Endometrial microvascular endothelial cells (primary cell): Measurements from ENCODE around the gene CCR6. TPM values are rescaled to one million over a fixed set of nuclear protein-coding genes. Genes with fewer than 3 reads are reported as not detected.

Source experiments
- total RNA-seq: library from RNA; depleted of rRNA; stranded (reverse); fragments of >200 nt; gene quantifications from one replicate; pipeline ENCODE4 v1.2.3, GENCODE V29; 2015; ENCODE audit errors: inconsistent ontology term

CCR6 gene
- total RNA-seq, 1 donor from 2014 or later, result not detected

Other genes with a start within 250 kb of the CCR6 start
- 34.8 TPM for gene RNASET2, start 166.5 kb upstream of the CCR6 start, total RNA-seq
- 18.1 TPM for gene CEP43, start 123.7 kb upstream of the CCR6 start, total RNA-seq
- not detected for gene GPR31, start 34.9 kb downstream of the CCR6 start, total RNA-seq
- gene UNC93A, start 168.2 kb downstream of the CCR6 start, total RNA-seq, result not detected
- gene TTLL2, start 202.0 kb downstream of the CCR6 start, total RNA-seq, result not detected